H1 (cell line): Measurements from ENCODE around the gene CSF2RB. TPM values are rescaled to one million over a fixed set of nuclear protein-coding genes. Genes with fewer than 3 reads are reported as not detected.

Experiments
- CTCF ChIA-PET: fragments of 300-600 bp; sonication (Branson Sonifier 250); formaldehyde crosslinking; loops from one replicate; lab custom pipeline; 2021; ENCODE audit not compliant: partially characterized antibody; lab: Charles Lee
- POLR2A ChIA-PET: fragments of 300-600 bp; sonication (Branson Sonifier 250); formaldehyde crosslinking; loops from one replicate; lab custom pipeline; 2021; ENCODE audit warnings: inconsistent platforms; ENCODE audit not compliant: partially characterized antibody; lab: Charles Lee
- DNase-seq, 2 experiments: peaks; one replicate each; pipeline versions ENCODE4 v3.0.0 to v3.0.0-alpha.2; 2010 to 2022; ENCODE audit warnings: low spot score in 2 of 2, low read depth in 1 of 2, mixed read lengths in 1 of 2
- FAIRE-seq: peaks from 2 replicates; lab custom pipeline; 2011; peaks lifted over from hg19 to GRCh38; lab: Jason Lieb, UNC
- H2AFZ ChIP-seq: 2 replicates; pipeline ENCODE4 v1.8.1; 2012; ENCODE audit warnings: low read length, inconsistent platforms
- H2AK5ac ChIP-seq: 2 replicates; pipeline ENCODE4 v1.6.1; 2013; ENCODE audit warnings: low read depth, low read length
- H2BK120ac ChIP-seq: replicated peaks from 2 replicates; pipeline ENCODE3; 2013; ENCODE audit warnings: low read depth, low read length, inconsistent platforms
- H2BK12ac ChIP-seq: 2 replicates; pipeline ENCODE4 v1.6.1; 2013; ENCODE audit warnings: low read depth, low read length
- H2BK15ac ChIP-seq: 2 replicates; pipeline ENCODE4 v1.6.1; 2013; ENCODE audit warnings: low read length
- H2BK20ac ChIP-seq: 2 replicates; pipeline ENCODE4 v1.6.1; 2013; ENCODE audit warnings: low read length
- H2BK5ac ChIP-seq: 2 replicates; pipeline ENCODE4 v1.6.1; 2013; ENCODE audit warnings: low read depth, low read length
- H3K14ac ChIP-seq: 2 replicates; pipeline ENCODE4 v1.6.1; 2013; ENCODE audit warnings: inconsistent platforms; ENCODE audit not compliant: insufficient read length
- H3K18ac ChIP-seq: 2 replicates; pipeline ENCODE4 v1.6.1; 2013; ENCODE audit warnings: low read length; ENCODE audit errors: extremely low read depth
- H3K23ac ChIP-seq: 2 replicates; pipeline ENCODE4 v1.6.1; 2013; ENCODE audit warnings: inconsistent platforms; ENCODE audit not compliant: insufficient read length
- H3K23me2 ChIP-seq: 2 replicates; pipeline ENCODE4 v1.6.1; 2013; ENCODE audit warnings: low read depth, low read length
- H3K27ac ChIP-seq: 2 replicates; pipeline ENCODE4 v1.6.1; 2011; ENCODE audit warnings: low read depth, low read length, inconsistent platforms
- H3K27me3 ChIP-seq, 4 experiments: replicated peaks in 1 of 4; 1 replicate in 1 of 4; 2 replicates in 3 of 4; pipeline versions ENCODE4 v1.6.1 to v1.8.1; 2011 to 2013; ENCODE audit warnings: low read length in 3 of 4, mild to moderate bottlenecking in 3 of 4, inconsistent platforms in 2 of 4, mixed read lengths in 2 of 4, moderate library complexity in 1 of 4; ENCODE audit not compliant: control insufficient read depth in 3 of 4, insufficient read depth in 3 of 4; ENCODE audit errors: extremely low read depth in 1 of 4
- H3K36me3 ChIP-seq, 4 experiments: 2 replicates each; pipeline versions ENCODE4 v1.6.1 to v1.8.1; 2011 to 2013; ENCODE audit warnings: mild to moderate bottlenecking in 4 of 4, low read length in 3 of 4, moderate library complexity in 2 of 4, control low read depth in 1 of 4, inconsistent platforms in 1 of 4; ENCODE audit not compliant: insufficient read depth in 4 of 4, control insufficient read depth in 2 of 4
- H3K4ac ChIP-seq: replicated peaks from 2 replicates; pipeline ENCODE3; 2013; ENCODE audit warnings: low read length, low read depth, mixed read lengths, inconsistent platforms; ENCODE audit not compliant: insufficient read length
- H3K4me1 ChIP-seq, 4 experiments: replicated peaks in 1 of 4; 1 replicate in 1 of 4; 2 replicates in 3 of 4; pipeline versions ENCODE4 v1.6.1 to v1.8.1; 2011 to 2013; ENCODE audit warnings: low read length in 3 of 4, inconsistent platforms in 2 of 4, mixed read lengths in 1 of 4; ENCODE audit not compliant: insufficient read depth in 4 of 4, control insufficient read depth in 3 of 4
- H3K4me2 ChIP-seq, 2 experiments: 2 replicates each; pipeline versions ENCODE4 v1.6.1 to v1.8.1; 2011 to 2013; ENCODE audit warnings: low read depth in 2 of 2, low read length in 2 of 2, control low read depth in 1 of 2, inconsistent platforms in 1 of 2, mild to moderate bottlenecking in 1 of 2; ENCODE audit not compliant: insufficient read depth in 1 of 2
- H3K4me3 ChIP-seq, 4 experiments: fragments of 200-600, 300-600 bp in 1 of 4; sonication (generic), shearing (Covaris generic), sonication (Bioruptor Twin) in 1 of 4; 2 replicates each; pipeline versions ENCODE4 v1.5.1 to v1.8.1; 2011 to 2016; ENCODE audit warnings: low read length in 4 of 4, low read depth in 3 of 4, control low read depth in 2 of 4, inconsistent platforms in 2 of 4, mild to moderate bottlenecking in 2 of 4, mixed read lengths in 1 of 4, moderate library complexity in 1 of 4; ENCODE audit not compliant: insufficient read depth in 2 of 4; ENCODE audit errors: extremely low read depth in 1 of 4
- H3K56ac ChIP-seq: replicated peaks from 2 replicates; pipeline ENCODE3; 2013; ENCODE audit warnings: low read depth, mild to moderate bottlenecking, mixed read lengths, low read length, inconsistent platforms; ENCODE audit not compliant: insufficient read length
- H3K79me1 ChIP-seq: 2 replicates; pipeline ENCODE4 v1.6.1; 2013; ENCODE audit warnings: low read depth, low read length, control low read depth
- H3K79me2 ChIP-seq, 2 experiments: 2 replicates each; pipeline versions ENCODE4 v1.6.1 to v1.8.1; 2012 to 2013; ENCODE audit warnings: low read length in 2 of 2, mild to moderate bottlenecking in 2 of 2, inconsistent platforms in 1 of 2; ENCODE audit not compliant: insufficient read depth in 2 of 2, control insufficient read depth in 1 of 2
- H3K9ac ChIP-seq, 4 experiments: replicated peaks in 1 of 4; 1 replicate in 1 of 4; 2 replicates in 3 of 4; pipeline versions ENCODE4 v1.6.1 to v1.8.1; 2011 to 2013; ENCODE audit warnings: low read depth in 3 of 4, low read length in 3 of 4, control low read depth in 2 of 4, mild to moderate bottlenecking in 2 of 4, moderate library complexity in 2 of 4, inconsistent platforms in 1 of 4; ENCODE audit errors: extremely low read depth in 1 of 4
- H3K9me3 ChIP-seq, 2 experiments: 2 replicates each; pipeline versions ENCODE4 v1.6.1 to v1.8.1; 2012 to 2013; ENCODE audit warnings: mild to moderate bottlenecking in 2 of 2, moderate library complexity in 2 of 2, control low read depth in 1 of 2, inconsistent platforms in 1 of 2, low read depth in 1 of 2, low read length in 1 of 2, mixed read lengths in 1 of 2; ENCODE audit not compliant: insufficient read depth in 2 of 2
- H4K20me1 ChIP-seq, 2 experiments: replicated peaks in 1 of 2; 2 replicates each; pipeline versions ENCODE3 to v1.8.1; 2011 to 2013; ENCODE audit warnings: inconsistent platforms in 2 of 2, low read length in 2 of 2, mild to moderate bottlenecking in 1 of 2; ENCODE audit not compliant: insufficient read depth in 2 of 2, control insufficient read depth in 1 of 2
- H4K5ac ChIP-seq: 2 replicates; pipeline ENCODE4 v1.6.1; 2013; ENCODE audit warnings: low read length, low read depth, mixed read lengths, inconsistent platforms; ENCODE audit not compliant: insufficient read length
- H4K8ac ChIP-seq: 2 replicates; pipeline ENCODE4 v1.8.0; 2013; ENCODE audit warnings: mild to moderate bottlenecking, moderate library complexity, low read length, inconsistent platforms; ENCODE audit not compliant: insufficient read depth; ENCODE audit errors: extremely low read depth
- H4K91ac ChIP-seq: replicated peaks from 2 replicates; pipeline ENCODE3; 2013; ENCODE audit warnings: low read length, mixed read lengths, inconsistent platforms; ENCODE audit not compliant: insufficient read length
- CBX8 ChIP-seq: fragments of 300-800, 300-1000 bp; sonication (generic); IDR thresholded peaks from 2 replicates; pipeline ENCODE4 v1.7.1; 2016; ENCODE audit warnings: low read depth, low read length, borderline replicate concordance
- SAP30 ChIP-seq: fragments of 300-600 bp; sonication (generic); IDR thresholded peaks from 2 replicates; pipeline ENCODE4 v1.7.1; 2012; ENCODE audit warnings: low read length, moderate library complexity, mild to moderate bottlenecking, inconsistent platforms; ENCODE audit not compliant: insufficient read depth, insufficient replicate concordance
- SIN3A ChIP-seq, 2 experiments: IDR thresholded peaks in 1 of 2; conservative IDR thresholded peaks in 1 of 2; 2 replicates each; pipeline ENCODE4 v1.6.1; 2011 to 2012; ENCODE audit warnings: low read length in 2 of 2, improper control_type of control experiment in 1 of 2, low read depth in 1 of 2, mild to moderate bottlenecking in 1 of 2
- WGBS, 2 experiments: shearing (Covaris generic) in 1 of 2; methylation state at CpG; one replicate each; pipeline versions ENCODE4 v1.1.6 to v1.1.7; 2013 to 2015; ENCODE audit warnings: low lambda C conversion rate in 2 of 2, mixed read lengths in 2 of 2, inconsistent platforms in 1 of 2, low coverage in 1 of 2, missing lambda C conversion rate in 1 of 2; ENCODE audit not compliant: insufficient replicate concordance in 2 of 2, insufficient coverage in 1 of 2, insufficient read length in 1 of 2; ENCODE audit errors: extremely low coverage in 1 of 2, missing lambda C conversion rate in 1 of 2; 5-methylcytosine and 5-hydroxymethylcytosine counted together
- polyA plus RNA-seq, 7 experiments: library from polyadenylated mRNA; depleted of rRNA in 3 of 7; stranded (reverse) in 5 of 7; unstranded in 2 of 7; fragments of >200 nt in 5 of 7; fragments of 200-250 nt in 2 of 7; gene quantifications; 1 replicate in 5 of 7; 2 replicates in 1 of 7; 4 replicates in 1 of 7; pipeline versions ENCODE4 v1.2.1 to v1.2.3, GENCODE V29; 2011 to 2013; ENCODE audit warnings: missing spikeins in 2 of 7, mixed read lengths in 2 of 7
- total RNA-seq: library from RNA; stranded (reverse); fragmentation: NEBNext Ultra II Directional; extraction: Animal tissue kit (Norgen Biotek cat#: 25700); gene quantifications from 2 replicates; pipeline ENCODE4 v1.2.1, GENCODE V29; 2021
- TF ChIP-seq, protein P1 (sequence below), 3 experiments: IDR thresholded peaks; 1 replicate in 2 of 3; 2 replicates in 1 of 3; pipeline versions ENCODE4 v1.5.1 to v1.6.1; 2011; ENCODE audit warnings: low read length in 3 of 3, mild to moderate bottlenecking in 3 of 3, inconsistent platforms in 2 of 3, low read depth in 1 of 3, moderate library complexity in 1 of 3; ENCODE audit not compliant: insufficient read depth in 1 of 3; ENCODE audit errors: control extremely low read depth in 1 of 3

The CSF2RB gene
- total and polyA plus RNA-seq, 2 of the 8 experiments (the other 6 are each of a cell fraction or from before 2014, with no cell fraction given), result not detected

DNA sequence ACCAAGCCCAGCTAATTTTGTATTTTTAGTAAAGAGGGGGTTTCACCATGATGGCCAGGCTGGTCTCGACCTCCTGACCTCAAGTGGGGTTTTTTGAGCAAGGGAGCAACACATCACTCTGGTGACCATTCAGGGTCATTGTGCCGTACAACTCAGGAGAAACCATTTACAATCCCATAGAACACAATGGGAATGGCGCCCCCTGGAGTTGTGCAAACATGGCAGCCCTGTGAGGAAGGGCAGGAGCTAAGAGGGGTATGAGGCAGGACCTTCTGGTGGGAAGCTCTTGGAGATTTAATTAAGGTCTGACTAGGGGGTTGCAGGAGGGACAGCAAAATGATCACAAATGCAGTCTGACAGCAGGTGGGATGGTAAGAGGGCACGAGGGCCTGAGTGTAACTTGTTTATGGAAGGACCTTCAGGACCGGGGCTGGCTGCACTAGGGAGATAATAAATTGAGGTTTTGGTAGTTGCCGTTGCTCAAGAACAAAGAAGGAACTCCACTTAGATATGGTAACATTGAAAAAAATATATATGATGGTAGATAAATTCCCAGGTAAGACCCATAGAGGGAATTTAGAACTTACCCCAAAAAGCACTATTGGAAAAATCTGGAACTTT is 9.1 kb upstream of the CSF2RB start:
- H3K56ac ChIP-seq, result no peak overlapping the region
- no peaks in the 10 kb centered on the region for H3K79me2 ChIP-seq
- H2BK12ac ChIP-seq, result no peak overlapping the region
- H2BK15ac ChIP-seq, result no peak overlapping the region
- no peak overlapping the region for H3K23ac ChIP-seq
- H4K8ac ChIP-seq, result no peak overlapping the region
- peaks cover 2 to 9% of the 10 kb centered on the region in 2 experiments; a peak in 1 of 4 replicates for H3K9me3 ChIP-seq
- H4K5ac ChIP-seq, result no peak overlapping the region
- no peak overlapping the region for H3K4me3 ChIP-seq
- H3K4me1 ChIP-seq, result peaks cover 11 to 19% (median 13%) of the 10 kb centered on the region in 4 experiments
- WGBS, 2 experiments, result 87% methylated on average over 6 of the region's 6 CpGs; no CpG with 5 or more reads in 1 of the 2 experiments
- DNase-seq, result no peak
- no peaks in the 10 kb centered on the region for H3K23me2 ChIP-seq
- H3K36me3 ChIP-seq, result no peaks in the 10 kb centered on the region
- TF ChIP-seq, protein P1, sequence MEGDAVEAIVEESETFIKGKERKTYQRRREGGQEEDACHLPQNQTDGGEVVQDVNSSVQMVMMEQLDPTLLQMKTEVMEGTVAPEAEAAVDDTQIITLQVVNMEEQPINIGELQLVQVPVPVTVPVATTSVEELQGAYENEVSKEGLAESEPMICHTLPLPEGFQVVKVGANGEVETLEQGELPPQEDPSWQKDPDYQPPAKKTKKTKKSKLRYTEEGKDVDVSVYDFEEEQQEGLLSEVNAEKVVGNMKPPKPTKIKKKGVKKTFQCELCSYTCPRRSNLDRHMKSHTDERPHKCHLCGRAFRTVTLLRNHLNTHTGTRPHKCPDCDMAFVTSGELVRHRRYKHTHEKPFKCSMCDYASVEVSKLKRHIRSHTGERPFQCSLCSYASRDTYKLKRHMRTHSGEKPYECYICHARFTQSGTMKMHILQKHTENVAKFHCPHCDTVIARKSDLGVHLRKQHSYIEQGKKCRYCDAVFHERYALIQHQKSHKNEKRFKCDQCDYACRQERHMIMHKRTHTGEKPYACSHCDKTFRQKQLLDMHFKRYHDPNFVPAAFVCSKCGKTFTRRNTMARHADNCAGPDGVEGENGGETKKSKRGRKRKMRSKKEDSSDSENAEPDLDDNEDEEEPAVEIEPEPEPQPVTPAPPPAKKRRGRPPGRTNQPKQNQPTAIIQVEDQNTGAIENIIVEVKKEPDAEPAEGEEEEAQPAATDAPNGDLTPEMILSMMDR (IDR thresholded peaks at IDR 0.05; ENCODE audit: control extremely low read depth in 1 of 3, insufficient read depth in 1 of 3, low read depth in 1 of 3, low read length in 3 of 3), result peak; percentile 15 to 34 (median 24); a peak in 2 of 4 replicates
- TF ChIP-seq SIN3A (conservative IDR thresholded peaks at IDR 0.05 in 1 of 2, IDR thresholded peaks at IDR 0.05 in 1 of 2; ENCODE audit: low read depth in 1 of 2, low read length in 2 of 2) (no peak), CBX8 (no peak), SAP30 (no peak)
- H2BK20ac ChIP-seq, result no peak overlapping the region
- H3K4ac ChIP-seq, result no peak overlapping the region
- 0 out of 2 replicates have a peak, but pooled peaks cover 2% of the 10 kb centered on the region for H3K79me1 ChIP-seq
- no peak overlapping the region for H4K91ac ChIP-seq
- H3K9ac ChIP-seq, result no peak overlapping the region
- H4K20me1 ChIP-seq, result no peaks in the 10 kb centered on the region
- no peak overlapping the region for H3K18ac ChIP-seq
- no peak overlapping the region for H2BK5ac ChIP-seq
- no peak for FAIRE-seq
- H3K4me2 ChIP-seq, result no peak overlapping the region
- no peak overlapping the region for H3K27ac ChIP-seq
- H2BK120ac ChIP-seq, result no peak overlapping the region
- CTCF ChIA-PET, result interaction anchor here (0.6 to 3.5 kb wide), 7 partner anchors 12 to 155 kb away, joined by 3 to 16 read pairs (median 5); no protein-coding TSS in a partner anchor
- H2AK5ac ChIP-seq, result no peak overlapping the region
- POLR2A ChIA-PET, result interaction anchor here (5.4 kb wide), 1 partner anchor 7 kb away, joined by 28 read pairs; the partner anchor contains the start of gene CSF2RB
- H3K14ac ChIP-seq, result no peak overlapping the region
- H3K27me3 ChIP-seq, result peaks cover 0 to 10% (median 2%) of the 10 kb centered on the region in 4 experiments; a peak in 3 of 7 replicates
- H2AFZ ChIP-seq, result no peak overlapping the region
